Liver (tissue), 9 donors: ENCODE measurements around the gene ATP13A5. TPM values are rescaled to one million over a fixed set of nuclear protein-coding genes. Genes with fewer than 3 reads are reported as not detected.

Experiments used
- DNase-seq: peaks from one replicate; pipeline ENCODE4 v3.0.0-alpha.2; 2017; ENCODE audit warnings: low spot score
- H3K27ac ChIP-seq, 2 donors: one replicate each; pipeline ENCODE4 v1.7.0; 2013; ENCODE audit warnings: inconsistent platforms in 2 of 2, low read length in 2 of 2, control low read depth in 1 of 2, low read depth in 1 of 2, mild to moderate bottlenecking in 1 of 2
- H3K27me3 ChIP-seq, 4 donors: one replicate each; pipeline versions ENCODE4 v1.6.1 to v1.7.0; 2013; ENCODE audit warnings: low read length in 3 of 4, inconsistent platforms in 1 of 4, mild to moderate bottlenecking in 1 of 4, moderate library complexity in 1 of 4; ENCODE audit not compliant: control insufficient read depth in 4 of 4, insufficient read depth in 4 of 4
- H3K36me3 ChIP-seq, 4 donors: one replicate each; pipeline versions ENCODE4 v1.6.1 to v1.7.0; 2013; ENCODE audit warnings: low read length in 3 of 4, mild to moderate bottlenecking in 3 of 4, low read depth in 1 of 4, moderate library complexity in 1 of 4; ENCODE audit not compliant: control insufficient read depth in 4 of 4, insufficient read depth in 3 of 4
- H3K4me1 ChIP-seq, 4 donors: one replicate each; pipeline versions ENCODE4 v1.6.1 to v1.7.0; 2013; ENCODE audit warnings: low read length in 3 of 4, mild to moderate bottlenecking in 3 of 4, moderate library complexity in 1 of 4; ENCODE audit not compliant: control insufficient read depth in 4 of 4, insufficient read depth in 4 of 4
- H3K4me3 ChIP-seq, 3 donors: one replicate each; pipeline versions ENCODE4 v1.6.1 to v1.7.0; 2013; ENCODE audit warnings: low read length in 3 of 3, control low read depth in 1 of 3, low read depth in 1 of 3, mild to moderate bottlenecking in 1 of 3
- H3K9ac ChIP-seq, 2 donors: one replicate each; pipeline ENCODE4 v1.7.0; 2013; ENCODE audit warnings: low read length in 2 of 2, mild to moderate bottlenecking in 2 of 2, moderate library complexity in 2 of 2, control low read depth in 1 of 2, low read depth in 1 of 2
- H3K9me3 ChIP-seq, 4 donors: one replicate each; pipeline versions ENCODE4 v1.6.1 to v1.7.0; 2013; ENCODE audit warnings: low read length in 3 of 4; ENCODE audit not compliant: control insufficient read depth in 4 of 4
- EGR1 ChIP-seq, 2 donors: IDR thresholded peaks; 2 replicates each; pipeline ENCODE4 v1.6.1; 2016 to 2018; ENCODE audit warnings: antibody characterized with exemption in 2 of 2, low read depth in 2 of 2
- FOXA1 ChIP-seq: IDR thresholded peaks from 2 replicates; pipeline ENCODE4 v1.6.1; 2016; ENCODE audit warnings: antibody characterized with exemption
- FOXA2 ChIP-seq: IDR thresholded peaks from 2 replicates; pipeline ENCODE4 v1.6.1; 2016; ENCODE audit warnings: antibody characterized with exemption
- GABPA ChIP-seq, 2 donors: IDR thresholded peaks in 1 of 2; conservative IDR thresholded peaks in 1 of 2; 2 replicates each; pipeline ENCODE4 v1.6.1; 2016; ENCODE audit warnings: antibody characterized with exemption in 2 of 2, mild to moderate bottlenecking in 1 of 2, moderate library complexity in 1 of 2
- HNF4A ChIP-seq, 2 donors: conservative IDR thresholded peaks; 2 replicates each; pipeline ENCODE4 v1.6.1; 2016; ENCODE audit warnings: antibody characterized with exemption in 2 of 2, mild to moderate bottlenecking in 2 of 2
- HNF4G ChIP-seq: IDR thresholded peaks from 2 replicates; pipeline ENCODE4 v1.6.1; 2016; ENCODE audit warnings: antibody characterized with exemption
- JUND ChIP-seq, 2 donors: IDR thresholded peaks; 2 replicates each; pipeline ENCODE4 v1.6.1; 2016; ENCODE audit warnings: antibody characterized with exemption in 2 of 2
- NR2F2 ChIP-seq: IDR thresholded peaks from 2 replicates; pipeline ENCODE4 v1.6.1; 2016; ENCODE audit warnings: antibody characterized with exemption
- RAD21 ChIP-seq, 2 donors: IDR thresholded peaks; 2 replicates each; pipeline ENCODE4 v1.6.1; 2016; ENCODE audit warnings: antibody characterized with exemption in 2 of 2, mild to moderate bottlenecking in 2 of 2
- RXRA ChIP-seq, 2 donors: IDR thresholded peaks; 2 replicates each; pipeline ENCODE4 v1.6.1; 2017 to 2018; ENCODE audit warnings: antibody characterized with exemption in 2 of 2, mild to moderate bottlenecking in 1 of 2
- SP1 ChIP-seq: IDR thresholded peaks from 2 replicates; pipeline ENCODE4 v1.6.1; 2018; ENCODE audit warnings: antibody characterized with exemption, mild to moderate bottlenecking
- TAF1 ChIP-seq: conservative IDR thresholded peaks from 2 replicates; pipeline ENCODE4 v1.6.1; 2016; ENCODE audit warnings: antibody characterized with exemption, mild to moderate bottlenecking
- YY1 ChIP-seq: IDR thresholded peaks from 2 replicates; pipeline ENCODE4 v1.6.1; 2016; ENCODE audit warnings: antibody characterized with exemption, mild to moderate bottlenecking
- WGBS: extraction: QIAGEN DNeasy Blood & Tissue Kit; methylation state at CpG from one replicate; pipeline ENCODE4 v1.1.7; 2013; 5-methylcytosine and 5-hydroxymethylcytosine counted together
- polyA plus RNA-seq, 2 donors: library from polyadenylated mRNA; stranded (reverse) in 1 of 2; unstranded in 1 of 2; fragments of 200-250 nt in 1 of 2; fragments of >200 nt in 1 of 2; fragmentation: Nextera tagmentation in 1 of 2; extraction: Ambion mirVana in 1 of 2; gene quantifications; one replicate each; pipeline versions ENCODE4 v1.2.1 to v1.2.3, GENCODE V29; 2013 to 2015
- total RNA-seq, 2 donors: library from RNA; depleted of rRNA; stranded (reverse); fragments of >200 nt; gene quantifications; one replicate each; pipeline ENCODE4 v1.2.3, GENCODE V29; 2014
- TF ChIP-seq, protein P1 (sequence below): fragments of 150-350 bp; IDR thresholded peaks from 2 replicates; pipeline ENCODE4 v1.5.1; 2017; ENCODE audit warnings: improper control_type of control experiment, low read depth, low read length; ENCODE audit not compliant: missing input control
- TF ChIP-seq, protein P2 (sequence below): IDR thresholded peaks from 2 replicates; pipeline ENCODE4 v1.6.1; 2016; ENCODE audit warnings: antibody characterized with exemption
- TF ChIP-seq, protein P3 (sequence below): IDR thresholded peaks from 2 replicates; pipeline ENCODE4 v1.6.1; 2016; ENCODE audit warnings: antibody characterized with exemption
- TF ChIP-seq, protein P4 (sequence below): IDR thresholded peaks from 2 replicates; pipeline ENCODE4 v1.6.1; 2016; ENCODE audit warnings: antibody characterized with exemption
- donor health status: healthy.
- donor health status: healthy.
- donor health status: healthy.
- donor health status: healthy.
- donor health status: healthy.

The ATP13A5 gene
- total and polyA plus RNA-seq, 4 donors, result 0.21 TPM; not detected in 3

DNA sequence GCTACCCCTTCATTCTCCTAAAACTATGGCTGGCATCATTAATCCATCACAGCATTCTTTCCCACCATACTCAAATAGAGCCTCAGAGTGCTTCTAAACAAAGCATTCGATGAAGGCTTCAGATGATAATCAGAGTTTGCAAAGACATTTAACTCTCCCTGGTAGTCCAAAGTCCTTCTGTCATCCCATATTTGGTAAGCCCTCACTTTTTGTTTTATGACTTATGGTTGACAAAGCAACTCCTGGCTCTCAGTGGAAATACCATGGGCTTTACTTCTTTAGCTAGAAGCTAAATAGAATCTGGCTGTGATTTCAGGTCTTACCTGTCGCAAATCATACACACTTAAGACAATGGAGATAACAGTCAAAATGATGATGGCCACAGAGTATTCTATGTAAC lies 27.8 kb downstream of the ATP13A5 start:
- H3K27me3 ChIP-seq, result no peaks in the 10 kb centered on the region
- TF ChIP-seq HNF4A (conservative IDR thresholded peaks at IDR 0.05) (no peak), EGR1 (IDR thresholded peaks at IDR 0.05; ENCODE audit: low read depth in 2 of 2) (no peak)
- TF ChIP-seq, protein P1, sequence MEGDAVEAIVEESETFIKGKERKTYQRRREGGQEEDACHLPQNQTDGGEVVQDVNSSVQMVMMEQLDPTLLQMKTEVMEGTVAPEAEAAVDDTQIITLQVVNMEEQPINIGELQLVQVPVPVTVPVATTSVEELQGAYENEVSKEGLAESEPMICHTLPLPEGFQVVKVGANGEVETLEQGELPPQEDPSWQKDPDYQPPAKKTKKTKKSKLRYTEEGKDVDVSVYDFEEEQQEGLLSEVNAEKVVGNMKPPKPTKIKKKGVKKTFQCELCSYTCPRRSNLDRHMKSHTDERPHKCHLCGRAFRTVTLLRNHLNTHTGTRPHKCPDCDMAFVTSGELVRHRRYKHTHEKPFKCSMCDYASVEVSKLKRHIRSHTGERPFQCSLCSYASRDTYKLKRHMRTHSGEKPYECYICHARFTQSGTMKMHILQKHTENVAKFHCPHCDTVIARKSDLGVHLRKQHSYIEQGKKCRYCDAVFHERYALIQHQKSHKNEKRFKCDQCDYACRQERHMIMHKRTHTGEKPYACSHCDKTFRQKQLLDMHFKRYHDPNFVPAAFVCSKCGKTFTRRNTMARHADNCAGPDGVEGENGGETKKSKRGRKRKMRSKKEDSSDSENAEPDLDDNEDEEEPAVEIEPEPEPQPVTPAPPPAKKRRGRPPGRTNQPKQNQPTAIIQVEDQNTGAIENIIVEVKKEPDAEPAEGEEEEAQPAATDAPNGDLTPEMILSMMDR, result no peak
- no peak overlapping the region for H3K4me3 ChIP-seq
- no peak overlapping the region for H3K27ac ChIP-seq
- H3K4me1 ChIP-seq, result no peaks in the 10 kb centered on the region
- H3K36me3 ChIP-seq, result no peaks in the 10 kb centered on the region
- DNase-seq, result no peak
- WGBS, result 64% methylated on average over 2 of the region's 2 CpGs
- H3K9ac ChIP-seq, result no peak overlapping the region
- no peaks in the 10 kb centered on the region for H3K9me3 ChIP-seq

DNA sequence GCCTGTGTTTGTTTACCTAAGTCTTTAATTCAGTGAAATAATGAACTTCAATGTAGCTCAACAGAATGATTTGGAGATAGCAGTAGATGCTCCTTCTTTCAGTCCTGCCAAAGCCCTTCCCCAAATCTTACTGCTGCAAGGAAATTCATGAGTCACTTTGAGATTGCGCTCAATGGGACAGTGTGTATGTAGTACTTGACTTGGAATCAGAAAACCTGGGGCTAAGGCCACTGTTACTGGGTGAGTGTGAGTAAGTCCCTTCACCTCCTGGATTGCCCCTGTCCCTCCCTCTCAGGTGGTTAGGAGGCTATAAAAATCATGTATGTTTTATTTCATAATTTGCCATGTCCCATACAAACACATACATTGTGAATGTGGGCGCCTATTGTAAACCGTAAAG lies 29.9 kb downstream of the ATP13A5 start:
- no peaks in the 10 kb centered on the region for H3K9me3 ChIP-seq
- H3K4me3 ChIP-seq, result no peak overlapping the region
- H3K36me3 ChIP-seq, result no peaks in the 10 kb centered on the region
- TF ChIP-seq GABPA (IDR thresholded peaks at IDR 0.05 in 1 of 2, conservative IDR thresholded peaks at IDR 0.05 in 1 of 2) (no peak), RXRA (IDR thresholded peaks at IDR 0.05) (no peak), RAD21 (IDR thresholded peaks at IDR 0.05) (no peak), JUND (IDR thresholded peaks at IDR 0.05) (no peak), YY1 (no peak), NR2F2 (no peak), FOXA1 (no peak), EGR1 (IDR thresholded peaks at IDR 0.05; ENCODE audit: low read depth in 2 of 2) (no peak), HNF4G (no peak), FOXA2 (no peak), TAF1 (no peak), SP1 (no peak)
- TF ChIP-seq, protein P2, sequence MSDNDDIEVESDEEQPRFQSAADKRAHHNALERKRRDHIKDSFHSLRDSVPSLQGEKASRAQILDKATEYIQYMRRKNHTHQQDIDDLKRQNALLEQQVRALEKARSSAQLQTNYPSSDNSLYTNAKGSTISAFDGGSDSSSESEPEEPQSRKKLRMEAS, result no peak
- TF ChIP-seq, protein P3, sequence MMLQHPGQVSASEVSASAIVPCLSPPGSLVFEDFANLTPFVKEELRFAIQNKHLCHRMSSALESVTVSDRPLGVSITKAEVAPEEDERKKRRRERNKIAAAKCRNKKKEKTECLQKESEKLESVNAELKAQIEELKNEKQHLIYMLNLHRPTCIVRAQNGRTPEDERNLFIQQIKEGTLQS, result no peak
- TF ChIP-seq, protein P1, result no peak
- TF ChIP-seq, protein P4, sequence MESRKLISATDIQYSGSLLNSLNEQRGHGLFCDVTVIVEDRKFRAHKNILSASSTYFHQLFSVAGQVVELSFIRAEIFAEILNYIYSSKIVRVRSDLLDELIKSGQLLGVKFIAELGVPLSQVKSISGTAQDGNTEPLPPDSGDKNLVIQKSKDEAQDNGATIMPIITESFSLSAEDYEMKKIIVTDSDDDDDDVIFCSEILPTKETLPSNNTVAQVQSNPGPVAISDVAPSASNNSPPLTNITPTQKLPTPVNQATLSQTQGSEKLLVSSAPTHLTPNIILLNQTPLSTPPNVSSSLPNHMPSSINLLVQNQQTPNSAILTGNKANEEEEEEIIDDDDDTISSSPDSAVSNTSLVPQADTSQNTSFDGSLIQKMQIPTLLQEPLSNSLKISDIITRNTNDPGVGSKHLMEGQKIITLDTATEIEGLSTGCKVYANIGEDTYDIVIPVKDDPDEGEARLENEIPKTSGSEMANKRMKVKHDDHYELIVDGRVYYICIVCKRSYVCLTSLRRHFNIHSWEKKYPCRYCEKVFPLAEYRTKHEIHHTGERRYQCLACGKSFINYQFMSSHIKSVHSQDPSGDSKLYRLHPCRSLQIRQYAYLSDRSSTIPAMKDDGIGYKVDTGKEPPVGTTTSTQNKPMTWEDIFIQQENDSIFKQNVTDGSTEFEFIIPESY, result no peak
- H3K27ac ChIP-seq, result no peak overlapping the region
- H3K9ac ChIP-seq, result no peak overlapping the region
- DNase-seq, result no peak
- no peaks in the 10 kb centered on the region for H3K4me1 ChIP-seq
- H3K27me3 ChIP-seq, result no peaks in the 10 kb centered on the region
- 76% methylated on average over 3 of the region's 3 CpGs for WGBS
